ENCODE measurements around the gene CDH16.

Gene CDH16

GRCh38 chr16:66932076-66932475, 13.4 kb upstream of the CDH16 start:
- no peak overlapping the region for H3K4me3 ChIP-seq (ENCODE audit: low read depth, low read length)
- H3K27ac ChIP-seq = no peak overlapping the region
- TF ChIP-seq CTCF (IDR thresholded peaks at IDR 0.05; ENCODE audit: low read depth, low read length, missing control alignments) = no peak
- H3K36me3 ChIP-seq (replicated peaks) = no peaks in the 10 kb centered on the region
- no peaks in the 10 kb centered on the region for H3K27me3 ChIP-seq (replicated peaks)
- DNase-seq = no peak
- in situ Hi-C loops (cut with HindIII; ENCODE audit: low pct_ligation_motif_present, low sequenced_read_pairs) = no loop called here

DNA sequence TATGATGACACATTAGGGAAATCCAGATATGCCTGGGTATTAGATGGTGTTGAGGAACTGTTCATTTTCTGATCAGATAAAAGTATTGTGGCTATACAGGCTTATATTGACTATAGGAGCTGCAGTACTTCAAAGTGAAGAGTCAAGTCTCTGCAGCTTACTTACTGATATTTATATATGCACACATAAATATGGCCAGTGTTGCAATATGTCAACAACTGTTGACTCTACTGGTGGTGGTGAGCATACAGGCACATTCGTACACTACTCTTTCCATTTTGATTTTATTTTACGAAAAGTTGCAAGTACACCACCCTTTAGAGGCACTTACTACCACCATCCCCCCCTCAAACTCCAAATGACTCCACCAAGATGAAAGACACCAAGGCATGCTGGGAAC, 13.0 kb upstream of the CDH16 start:
- no peaks in the 10 kb centered on the region for H3K36me3 ChIP-seq (replicated peaks)
- no peak for TF ChIP-seq CTCF (IDR thresholded peaks at IDR 0.05; ENCODE audit: low read depth, low read length, missing control alignments)
- no peak overlapping the region for H3K27ac ChIP-seq
- no peaks in the 10 kb centered on the region for H3K27me3 ChIP-seq (replicated peaks)
- DNase-seq = no peak
- in situ Hi-C loops (cut with HindIII; ENCODE audit: low pct_ligation_motif_present, low sequenced_read_pairs) = no loop called here
- no peak overlapping the region for H3K4me3 ChIP-seq (ENCODE audit: low read depth, low read length)

GRCh38 chr16:66930189-66930588, 11.5 kb upstream of the CDH16 start:
- peak; percentile 44 for DNase-seq
- H3K4me3 ChIP-seq (ENCODE audit: low read depth, low read length) = no peak overlapping the region
- no peaks in the 10 kb centered on the region for H3K27me3 ChIP-seq (replicated peaks)

DNA sequence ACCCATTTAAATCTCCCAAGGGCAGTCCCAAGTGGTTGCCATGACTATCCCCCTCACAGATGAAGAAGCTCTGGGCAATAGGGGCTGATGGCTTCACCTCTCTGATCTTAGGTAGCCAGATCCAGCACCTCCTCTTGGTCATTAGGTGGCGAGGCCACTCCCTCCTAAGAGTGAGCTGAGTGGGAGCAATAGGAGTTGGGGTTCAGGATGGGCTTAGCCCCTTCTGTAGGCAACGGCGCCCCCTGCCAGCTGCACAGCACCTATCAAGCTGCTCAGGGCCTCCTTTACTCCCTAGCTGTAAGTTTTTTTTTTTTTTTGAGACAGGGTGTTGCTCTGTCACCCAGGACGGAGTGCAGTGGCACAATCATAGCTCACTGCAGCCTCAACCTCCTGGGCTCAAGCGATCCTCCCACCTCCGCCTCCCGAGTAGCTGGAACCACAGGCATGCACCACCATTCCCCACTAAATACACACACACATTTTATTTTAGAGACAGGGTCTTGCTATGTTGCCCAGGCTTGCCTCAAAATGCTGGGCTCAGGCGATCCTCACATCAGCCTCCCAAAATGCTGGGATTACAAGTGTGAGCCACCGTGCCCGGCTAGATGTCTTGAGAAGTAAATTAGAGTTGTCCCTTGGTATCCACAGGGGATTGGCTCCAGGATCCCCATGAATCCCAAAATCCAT, 10.2 kb upstream of the CDH16 start:
- in situ Hi-C loops (cut with HindIII; ENCODE audit: low pct_ligation_motif_present, low sequenced_read_pairs) = no loop called here
- peak; percentile 18 for DNase-seq
- TF ChIP-seq CTCF (IDR thresholded peaks at IDR 0.05; ENCODE audit: low read depth, low read length, missing control alignments) = peak; percentile 72
- H3K27ac ChIP-seq = no peak overlapping the region
- H3K4me3 ChIP-seq (ENCODE audit: low read depth, low read length) = no peak overlapping the region
- H3K27me3 ChIP-seq (replicated peaks) = peaks cover 6% of the 10 kb centered on the region
- H3K36me3 ChIP-seq (replicated peaks) = no peaks in the 10 kb centered on the region

More at GRCh38 chr16:66930189-66930588, 11.5 kb upstream of the CDH16 start:
- no peak overlapping the region for H3K27ac ChIP-seq
- H3K36me3 ChIP-seq (replicated peaks) = no peaks in the 10 kb centered on the region
- in situ Hi-C loops (cut with HindIII; ENCODE audit: low pct_ligation_motif_present, low sequenced_read_pairs) = no loop called here
- TF ChIP-seq CTCF (IDR thresholded peaks at IDR 0.05; ENCODE audit: low read depth, low read length, missing control alignments) = no peak

GRCh38 chr16:66927918-66928649, 9.4 kb upstream of the CDH16 start:
- in situ Hi-C loops (cut with HindIII; ENCODE audit: low pct_ligation_motif_present, low sequenced_read_pairs) = no loop called here
- Histone ChIP-seq H3K36me3 (replicated peaks) (no peaks in the 10 kb centered on the region), H3K4me3 (ENCODE audit: low read depth, low read length) (no peak overlapping the region), H3K27me3 (replicated peaks) (peaks cover 6% of the 10 kb centered on the region), H3K27ac (peak overlapping the region; percentile 4)
- no peak for TF ChIP-seq CTCF (IDR thresholded peaks at IDR 0.05; ENCODE audit: low read depth, low read length, missing control alignments)
- peak; percentile 9 for DNase-seq
